Muscle layer of colon (tissue), 2 donors: ENCODE measurements around the gene TYW1B.
"Not testable (repeated sequence)": the region's sequence is repeated elsewhere in the genome, so short reads cannot be mapped to it uniquely, and the experiment has no call there.

Experiments
- H3K27ac ChIP-seq: one replicate; pipeline ENCODE4 v1.7.0; 2013; ENCODE audit warnings: low read depth, mild to moderate bottlenecking, low read length, moderate library complexity
- H3K27me3 ChIP-seq, 2 donors: one replicate each; pipeline ENCODE4 v1.7.0; 2013; ENCODE audit warnings: low read length in 2 of 2, mild to moderate bottlenecking in 2 of 2; ENCODE audit not compliant: insufficient read depth in 2 of 2, control insufficient read depth in 1 of 2
- H3K36me3 ChIP-seq: one replicate; pipeline ENCODE4 v1.7.0; 2013; ENCODE audit warnings: mild to moderate bottlenecking, low read length; ENCODE audit not compliant: insufficient read depth
- H3K4me1 ChIP-seq: one replicate; pipeline ENCODE4 v1.7.0; 2013; ENCODE audit warnings: mild to moderate bottlenecking, low read length; ENCODE audit not compliant: insufficient read depth
- H3K4me3 ChIP-seq, 2 donors: one replicate each; pipeline ENCODE4 v1.7.0; 2013; ENCODE audit warnings: low read length in 2 of 2, low read depth in 1 of 2, mild to moderate bottlenecking in 1 of 2, moderate library complexity in 1 of 2
- H3K9ac ChIP-seq: one replicate; pipeline ENCODE4 v1.7.0; 2013; ENCODE audit warnings: low read length
- H3K9me3 ChIP-seq: one replicate; pipeline ENCODE4 v1.7.0; 2013; ENCODE audit warnings: mild to moderate bottlenecking, low read length
- donor health status: abdominal sarcoma.
- donor health status: Adenocarcinoma of cecum.

Gene TYW1B

GRCh38 chr7:72604771-72605611 lies 223.0 kb downstream of the TYW1B start:
- not testable (repeated sequence) for H3K4me1 ChIP-seq, H3K9ac ChIP-seq, H3K27me3 ChIP-seq, H3K27ac ChIP-seq, H3K4me3 ChIP-seq, H3K9me3 ChIP-seq, H3K36me3 ChIP-seq

- H3K9ac ChIP-seq, H3K27me3 ChIP-seq, H3K4me1 ChIP-seq, H3K36me3 ChIP-seq, H3K9me3 ChIP-seq, H3K27ac ChIP-seq, H3K4me3 ChIP-seq: not testable (repeated sequence)
These were observed 224.5 kb downstream of the TYW1B start for GRCh38 chr7:72603476-72603875.

- Histone ChIP-seq H3K9me3 (no peaks in the 10 kb centered on the region), H3K4me1 (no peaks in the 10 kb centered on the region), H3K36me3 (no peaks in the 10 kb centered on the region), H3K27ac (no peak overlapping the region), H3K9ac (no peak overlapping the region), H3K4me3 (no peak overlapping the region), H3K27me3 (no peaks in the 10 kb centered on the region)
These were observed 224.9 kb downstream of the TYW1B start for GRCh38 chr7:72603073-72603472.

- H3K9me3 ChIP-seq, H3K27me3 ChIP-seq, H3K4me3 ChIP-seq, H3K36me3 ChIP-seq, H3K27ac ChIP-seq, H3K4me1 ChIP-seq, H3K9ac ChIP-seq: not testable (repeated sequence)
These were observed 226.3 kb downstream of the TYW1B start for GRCh38 chr7:72601683-72602082.

GRCh38 chr7:72590023-72590422 lies 238.0 kb downstream of the TYW1B start:
- H3K4me3 ChIP-seq, H3K9me3 ChIP-seq, H3K4me1 ChIP-seq, H3K27me3 ChIP-seq, H3K27ac ChIP-seq, H3K9ac ChIP-seq, H3K36me3 ChIP-seq: not testable (repeated sequence)

- H3K4me1 ChIP-seq, H3K4me3 ChIP-seq, H3K9ac ChIP-seq, H3K9me3 ChIP-seq, H3K27ac ChIP-seq, H3K36me3 ChIP-seq, H3K27me3 ChIP-seq: not testable (repeated sequence)
These were observed 240.7 kb downstream of the TYW1B start for GRCh38 chr7:72587267-72587666.

- H3K27ac ChIP-seq, H3K4me3 ChIP-seq, H3K4me1 ChIP-seq, H3K9me3 ChIP-seq, H3K27me3 ChIP-seq, H3K9ac ChIP-seq, H3K36me3 ChIP-seq: not testable (repeated sequence)
These were observed 243.4 kb downstream of the TYW1B start for GRCh38 chr7:72584576-72584975.

GRCh38 chr7:72583620-72584361 lies 244.2 kb downstream of the TYW1B start:
- not testable (repeated sequence) for H3K4me1 ChIP-seq, H3K27ac ChIP-seq, H3K9ac ChIP-seq, H3K9me3 ChIP-seq, H3K36me3 ChIP-seq, H3K27me3 ChIP-seq, H3K4me3 ChIP-seq

- not testable (repeated sequence) for H3K36me3 ChIP-seq, H3K9ac ChIP-seq, H3K27ac ChIP-seq, H3K9me3 ChIP-seq, H3K4me1 ChIP-seq, H3K4me3 ChIP-seq, H3K27me3 ChIP-seq
These were observed 247.7 kb downstream of the TYW1B start for GRCh38 chr7:72580142-72580770.

- Histone ChIP-seq H3K4me3 (no peak overlapping the region), H3K27me3 (no peaks in the 10 kb centered on the region), H3K27ac (no peak overlapping the region), H3K9ac (no peak overlapping the region), H3K36me3 (no peaks in the 10 kb centered on the region), H3K4me1 (no peaks in the 10 kb centered on the region), H3K9me3 (no peaks in the 10 kb centered on the region)
These were observed 250.9 kb downstream of the TYW1B start for GRCh38 chr7:72577107-72577506.

- H3K9ac ChIP-seq, H3K9me3 ChIP-seq, H3K27ac ChIP-seq, H3K27me3 ChIP-seq, H3K36me3 ChIP-seq, H3K4me3 ChIP-seq, H3K4me1 ChIP-seq: not testable (repeated sequence)
These were observed 266.0 kb downstream of the TYW1B start for GRCh38 chr7:72561988-72562387.
